ENCODE data around the gene LETMD1.

LETMD1 gene

GRCh38 chr12:51047655-51048540 is at the start of gene LETMD1:
TSS of gene LETMD1 (plus strand) at chr12:51048327. CDS start at chr12:51048357, 30 bp downstream.
- Histone ChIP-seq H3K4me3 (replicated peaks; ENCODE audit: low read depth, low read length) (peak within 1 kb of the TSS; percentile 71), H3K36me3 (ENCODE audit: control insufficient read depth, insufficient read depth, low read length) (no peaks in the 10 kb centered on the region; the same call in 1 of the 2 replicates), H3K27me3 (replicated peaks; ENCODE audit: control insufficient read depth, insufficient read depth, low read length) (no peaks in the 10 kb centered on the region)
- TF ChIP-seq CTCF (IDR thresholded peaks at IDR 0.05; ENCODE audit: insufficient read depth, low read length, poor library complexity, severe bottlenecking), result peak; percentile 98
- peak; percentile 93 for DNase-seq (ENCODE audit: extremely low read depth, insufficient read length)

GRCh38 chr12:50999093-50999492 is 49.0 kb upstream of the LETMD1 start:
- no peak for TF ChIP-seq CTCF (IDR thresholded peaks at IDR 0.05; ENCODE audit: insufficient read depth, low read length, poor library complexity, severe bottlenecking)
- no peak overlapping the region for H3K4me3 ChIP-seq (replicated peaks; ENCODE audit: low read depth, low read length)
- H3K36me3 ChIP-seq (ENCODE audit: control insufficient read depth, insufficient read depth, low read length), result peaks cover 3% of the 10 kb centered on the region
- no peaks in the 10 kb centered on the region for H3K27me3 ChIP-seq (replicated peaks; ENCODE audit: control insufficient read depth, insufficient read depth, low read length)
- DNase-seq (ENCODE audit: extremely low read depth, insufficient read length), result no peak

GRCh38 chr12:51000245-51000644 is 47.9 kb upstream of the LETMD1 start:
- Histone ChIP-seq H3K36me3 (ENCODE audit: control insufficient read depth, insufficient read depth, low read length) (peaks cover 3% of the 10 kb centered on the region), H3K27me3 (replicated peaks; ENCODE audit: control insufficient read depth, insufficient read depth, low read length) (no peaks in the 10 kb centered on the region), H3K4me3 (replicated peaks; ENCODE audit: low read depth, low read length) (no peak overlapping the region)
- TF ChIP-seq CTCF (IDR thresholded peaks at IDR 0.05; ENCODE audit: insufficient read depth, low read length, poor library complexity, severe bottlenecking), result no peak
- DNase-seq (ENCODE audit: extremely low read depth, insufficient read length), result no peak

- H3K36me3 ChIP-seq (ENCODE audit: control insufficient read depth, insufficient read depth, low read length), result peaks cover 2% of the 10 kb centered on the region
These were observed 46.3 kb upstream of the LETMD1 start for GRCh38 chr12:51001799-51002198.

GRCh38 chr12:51004504-51004903 is 43.6 kb upstream of the LETMD1 start:
- H3K36me3 ChIP-seq (ENCODE audit: control insufficient read depth, insufficient read depth, low read length), result peaks cover 2% of the 10 kb centered on the region
- no peak for TF ChIP-seq CTCF (IDR thresholded peaks at IDR 0.05; ENCODE audit: insufficient read depth, low read length, poor library complexity, severe bottlenecking)

More at GRCh38 chr12:51001799-51002198, 46.3 kb upstream of the LETMD1 start:
- TF ChIP-seq CTCF (IDR thresholded peaks at IDR 0.05; ENCODE audit: insufficient read depth, low read length, poor library complexity, severe bottlenecking), result no peak
- no peak overlapping the region for H3K4me3 ChIP-seq (replicated peaks; ENCODE audit: low read depth, low read length)
- no peak for DNase-seq (ENCODE audit: extremely low read depth, insufficient read length)
- no peaks in the 10 kb centered on the region for H3K27me3 ChIP-seq (replicated peaks; ENCODE audit: control insufficient read depth, insufficient read depth, low read length)

More at GRCh38 chr12:51004504-51004903, 43.6 kb upstream of the LETMD1 start:
- no peak overlapping the region for H3K4me3 ChIP-seq (replicated peaks; ENCODE audit: low read depth, low read length)
- no peaks in the 10 kb centered on the region for H3K27me3 ChIP-seq (replicated peaks; ENCODE audit: control insufficient read depth, insufficient read depth, low read length)
- no peak for DNase-seq (ENCODE audit: extremely low read depth, insufficient read length)

All from GM06990 (cell line).